Measurements from ENCODE around the gene CGB5.

- no peak for TF ChIP-seq CTCF (IDR thresholded peaks at IDR 0.05)
- TF ChIP-seq, protein P1, sequence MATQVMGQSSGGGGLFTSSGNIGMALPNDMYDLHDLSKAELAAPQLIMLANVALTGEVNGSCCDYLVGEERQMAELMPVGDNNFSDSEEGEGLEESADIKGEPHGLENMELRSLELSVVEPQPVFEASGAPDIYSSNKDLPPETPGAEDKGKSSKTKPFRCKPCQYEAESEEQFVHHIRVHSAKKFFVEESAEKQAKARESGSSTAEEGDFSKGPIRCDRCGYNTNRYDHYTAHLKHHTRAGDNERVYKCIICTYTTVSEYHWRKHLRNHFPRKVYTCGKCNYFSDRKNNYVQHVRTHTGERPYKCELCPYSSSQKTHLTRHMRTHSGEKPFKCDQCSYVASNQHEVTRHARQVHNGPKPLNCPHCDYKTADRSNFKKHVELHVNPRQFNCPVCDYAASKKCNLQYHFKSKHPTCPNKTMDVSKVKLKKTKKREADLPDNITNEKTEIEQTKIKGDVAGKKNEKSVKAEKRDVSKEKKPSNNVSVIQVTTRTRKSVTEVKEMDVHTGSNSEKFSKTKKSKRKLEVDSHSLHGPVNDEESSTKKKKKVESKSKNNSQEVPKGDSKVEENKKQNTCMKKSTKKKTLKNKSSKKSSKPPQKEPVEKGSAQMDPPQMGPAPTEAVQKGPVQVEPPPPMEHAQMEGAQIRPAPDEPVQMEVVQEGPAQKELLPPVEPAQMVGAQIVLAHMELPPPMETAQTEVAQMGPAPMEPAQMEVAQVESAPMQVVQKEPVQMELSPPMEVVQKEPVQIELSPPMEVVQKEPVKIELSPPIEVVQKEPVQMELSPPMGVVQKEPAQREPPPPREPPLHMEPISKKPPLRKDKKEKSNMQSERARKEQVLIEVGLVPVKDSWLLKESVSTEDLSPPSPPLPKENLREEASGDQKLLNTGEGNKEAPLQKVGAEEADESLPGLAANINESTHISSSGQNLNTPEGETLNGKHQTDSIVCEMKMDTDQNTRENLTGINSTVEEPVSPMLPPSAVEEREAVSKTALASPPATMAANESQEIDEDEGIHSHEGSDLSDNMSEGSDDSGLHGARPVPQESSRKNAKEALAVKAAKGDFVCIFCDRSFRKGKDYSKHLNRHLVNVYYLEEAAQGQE (IDR thresholded peaks at IDR 0.05; ENCODE audit: insufficient read depth in 1 of 2, low read depth in 2 of 2, low read length in 1 of 2), result no peak
- TF ChIP-seq SIN3A (IDR thresholded peaks at IDR 0.05; ENCODE audit: borderline replicate concordance, insufficient read depth, low read depth, low read length), result no peak
Measured at GRCh38 chr19:49067554-49067953, 23.9 kb downstream of the CGB5 start.

All from Panc1 (cell line).